T-cell (primary cell): ENCODE measurements around the gene PPP1CB. TPM values are rescaled to one million over a fixed set of nuclear protein-coding genes. Genes with fewer than 3 reads are reported as not detected.

ENCODE experiments used
- ATAC-seq, 4 experiments: fragments of 200-7000 bp in 3 of 4; fragments of 150-1000 bp in 1 of 4; cut with Tn5 transposase; replicated peaks in 1 of 4; 1 replicate in 3 of 4; 2 replicates in 1 of 4; pipeline ENCODE4 v1.10.0; 2021; ENCODE audit warnings: moderate library complexity in 3 of 4, mild to moderate bottlenecking in 2 of 4, moderate number of reproducible peaks in 1 of 4
- CTCF ChIA-PET, 2 donors: fragments of 300-600 bp; sonication (Branson Sonifier 250); formaldehyde crosslinking; loops; one replicate each; lab custom pipeline; 2022; ENCODE audit warnings: antibody characterized with exemption in 2 of 2; lab: Charles Lee
- POLR2A ChIA-PET, 2 donors: fragments of 300-600 bp; sonication (Branson Sonifier 250); formaldehyde crosslinking; loops; one replicate each; lab custom pipeline; 2022; ENCODE audit warnings: antibody characterized with exemption in 2 of 2; lab: Charles Lee
- DNase-seq, 35 experiments: peaks; one replicate each; pipeline versions ENCODE4 v3.0.0 to v3.0.0-alpha.2; 2013 to 2023
- H3K27ac ChIP-seq: one replicate; pipeline ENCODE4 v1.5.1; 2013; ENCODE audit warnings: low read length
- H3K27me3 ChIP-seq, 2 experiments: replicated peaks in 1 of 2; 1 replicate in 1 of 2; 2 replicates in 1 of 2; pipeline versions ENCODE4 v1.6.1 to v1.7.0; 2013; ENCODE audit warnings: low read length in 1 of 2, mixed read lengths in 1 of 2; ENCODE audit not compliant: control insufficient read depth in 2 of 2, insufficient read depth in 2 of 2; ENCODE audit errors: extremely low read depth in 1 of 2
- H3K36me3 ChIP-seq, 2 donors: 1 replicate in 1 of 2; 2 replicates in 1 of 2; pipeline versions ENCODE4 v1.6.1 to v1.7.0; 2013; ENCODE audit warnings: low read length in 1 of 2; ENCODE audit not compliant: control insufficient read depth in 2 of 2, insufficient read depth in 1 of 2; ENCODE audit errors: extremely low read depth in 1 of 2
- H3K4me1 ChIP-seq, 2 experiments: 1 replicate in 1 of 2; 2 replicates in 1 of 2; pipeline versions ENCODE4 v1.6.1 to v1.7.0; 2013; ENCODE audit warnings: low read length in 2 of 2, mixed read lengths in 1 of 2; ENCODE audit not compliant: insufficient read depth in 2 of 2, control insufficient read depth in 1 of 2; ENCODE audit errors: extremely low read depth in 1 of 2
- H3K4me3 ChIP-seq, 2 donors: 1 replicate in 1 of 2; 2 replicates in 1 of 2; pipeline versions ENCODE4 v1.5.1 to v1.7.0; 2013; ENCODE audit warnings: mild to moderate bottlenecking in 2 of 2, low read length in 1 of 2, moderate library complexity in 1 of 2; ENCODE audit not compliant: control insufficient read depth in 1 of 2; ENCODE audit errors: extremely low read depth in 1 of 2
- H3K9me3 ChIP-seq: 2 replicates; pipeline ENCODE4 v1.7.0; 2013
- H3K27ac Mint-ChIP-seq, 2 donors: one replicate each; pipeline ENCODE4 v1.8.0; 2020 to 2021; ENCODE audit warnings: mild to moderate bottlenecking in 2 of 2, mixed read lengths in 2 of 2
- H3K27me3 Mint-ChIP-seq, 2 donors: one replicate each; pipeline ENCODE4 v1.8.0; 2021 to 2022; ENCODE audit warnings: mixed read lengths in 2 of 2
- H3K36me3 Mint-ChIP-seq: one replicate; pipeline ENCODE4 v1.8.0; 2021; ENCODE audit warnings: mixed read lengths
- H3K4me1 Mint-ChIP-seq, 3 donors: one replicate each; pipeline ENCODE4 v1.8.0; 2020 to 2022; ENCODE audit warnings: mixed read lengths in 3 of 3, mild to moderate bottlenecking in 1 of 3
- H3K4me3 Mint-ChIP-seq, 3 donors: one replicate each; pipeline ENCODE4 v1.8.0; 2020 to 2022; ENCODE audit warnings: mild to moderate bottlenecking in 3 of 3, mixed read lengths in 3 of 3, moderate library complexity in 3 of 3
- H3K9me3 Mint-ChIP-seq, 3 donors: one replicate each; pipeline ENCODE4 v1.8.0; 2020 to 2022; ENCODE audit warnings: mixed read lengths in 3 of 3
- WGBS: methylation state at CpG from one replicate; pipeline ENCODE4 v1.1.5; 2013; ENCODE audit warnings: missing lambda C conversion rate; ENCODE audit not compliant: insufficient coverage; 5-methylcytosine and 5-hydroxymethylcytosine counted together
- total RNA-seq, 35 experiments: library from RNA in 6 of 35; stranded (reverse) in 6 of 35; fragments of 120-200 nt in 1 of 35; gene quantifications; one replicate each; pipeline versions ENCODE4 v1.2.1 to v1.2.4 and lab custom pipeline; 2013 to 2026

The PPP1CB gene
- total RNA-seq, 5 donors from 2014 or later (not counting 1 experiment from before 2014, with no cell fraction given) = 182 to 233 (median 190) TPM

DNA sequence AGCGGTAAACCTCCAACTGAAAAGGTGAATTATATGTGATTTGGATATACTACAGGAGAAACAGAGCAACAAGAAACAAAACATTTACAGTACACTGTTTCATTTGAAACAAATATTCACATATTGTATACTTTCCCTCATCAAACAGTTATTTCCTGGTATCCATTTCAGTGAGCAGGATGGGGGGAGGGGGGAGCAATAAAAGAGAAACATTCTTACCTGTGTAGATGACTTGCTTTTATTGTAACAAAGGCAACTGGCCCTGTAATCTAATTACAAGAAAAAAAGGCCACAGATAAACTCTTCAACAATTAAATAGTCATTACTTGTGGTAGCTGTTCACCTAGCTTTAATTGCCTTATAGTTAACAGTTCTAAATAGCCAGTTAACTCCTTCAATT, 3.9 kb upstream of the PPP1CB start:
- peak in 3 of 35 experiments; percentile 15 to 24 (median 23) for DNase-seq
- no peaks in the 10 kb centered on the region for H3K36me3 ChIP-seq
- POLR2A ChIA-PET = interaction anchor here (0.5 to 1.2 kb wide), 8 partner anchors 9 to 1337 kb away, joined by 3 to 6 read pairs (median 4); no protein-coding TSS in a partner anchor

DNA sequence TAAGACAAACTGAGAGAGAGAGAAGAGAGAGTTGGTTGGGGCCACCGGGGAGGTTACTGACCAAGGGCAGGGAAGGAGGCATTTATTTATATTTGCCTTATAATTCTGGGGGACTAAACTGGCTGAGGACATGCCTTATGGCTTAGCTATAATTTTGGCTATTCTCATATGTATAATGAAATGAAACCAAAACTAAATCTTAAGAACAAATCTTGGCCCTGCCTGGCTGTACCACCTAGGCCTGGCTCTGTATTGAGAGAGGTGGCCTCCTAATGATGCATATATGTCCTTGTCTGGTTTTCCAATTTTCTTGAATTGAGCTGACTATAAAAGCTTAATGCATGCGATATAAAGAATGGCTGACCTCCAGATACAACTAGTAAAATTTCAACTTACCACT, 3.5 kb upstream of the PPP1CB start:
- CTCF ChIA-PET = interaction anchor here in 1 of 2 donors (0.6 to 2.7 kb wide), 6 partner anchors 34 to 367 kb away, joined by 3 to 13 read pairs (median 5); no protein-coding TSS in a partner anchor
- H3K4me1 ChIP-seq = peaks cover 18 to 22% of the 10 kb centered on the region in 2 experiments
- no peaks in the 10 kb centered on the region for H3K36me3 Mint-ChIP-seq
- H3K4me3 ChIP-seq = no peak overlapping the region
- no peaks in the 10 kb centered on the region for H3K9me3 Mint-ChIP-seq
- peak in 1 of 35 experiments; percentile 36 for DNase-seq
- no peaks in the 10 kb centered on the region for H3K27me3 Mint-ChIP-seq
- no peaks in the 10 kb centered on the region for H3K36me3 ChIP-seq
- POLR2A ChIA-PET = interaction anchor here (0.5 to 1.2 kb wide), 7 partner anchors 10 to 1337 kb away, joined by 3 to 6 read pairs (median 4); no protein-coding TSS in a partner anchor
- WGBS = 80% methylated on average over 1 of the region's 2 CpGs
- H3K9me3 ChIP-seq = no peaks in the 10 kb centered on the region
- H3K4me3 Mint-ChIP-seq = peak overlapping the region; percentile 50 to 75 (median 59)
- H3K27me3 ChIP-seq = no peaks in the 10 kb centered on the region
- peak overlapping the region; percentile 90 for H3K27ac ChIP-seq
- no peak for ATAC-seq
- peak overlapping the region; percentile 86 to 97 for H3K27ac Mint-ChIP-seq
- peaks cover 36 to 49% (median 40%) of the 10 kb centered on the region in 3 donors for H3K4me1 Mint-ChIP-seq

More for the DNA sequence above, 3.9 kb upstream of the PPP1CB start:
- Histone ChIP-seq H3K4me1 (peaks cover 17 to 22% of the 10 kb centered on the region in 2 experiments), H3K4me3 (no peak overlapping the region), H3K27me3 (no peaks in the 10 kb centered on the region), H3K9me3 (no peaks in the 10 kb centered on the region), H3K27ac (peak overlapping the region; percentile 90)
- H3K27me3 Mint-ChIP-seq = no peaks in the 10 kb centered on the region
- no peaks in the 10 kb centered on the region for H3K9me3 Mint-ChIP-seq
- no peak for ATAC-seq
- no CpG with 5 or more reads among the region's 1 CpG for WGBS
- no peaks in the 10 kb centered on the region for H3K36me3 Mint-ChIP-seq
- peaks cover 36 to 44% (median 38%) of the 10 kb centered on the region in 3 donors for H3K4me1 Mint-ChIP-seq
- peak overlapping the region; percentile 86 to 97 for H3K27ac Mint-ChIP-seq
- H3K4me3 Mint-ChIP-seq = peak overlapping the region; percentile 50 to 75 (median 59)
- CTCF ChIA-PET = interaction anchor here in 1 of 2 donors (0.7 to 2.7 kb wide), 4 partner anchors 35 to 154 kb away, joined by 3 to 13 read pairs (median 6); no protein-coding TSS in a partner anchor

DNA sequence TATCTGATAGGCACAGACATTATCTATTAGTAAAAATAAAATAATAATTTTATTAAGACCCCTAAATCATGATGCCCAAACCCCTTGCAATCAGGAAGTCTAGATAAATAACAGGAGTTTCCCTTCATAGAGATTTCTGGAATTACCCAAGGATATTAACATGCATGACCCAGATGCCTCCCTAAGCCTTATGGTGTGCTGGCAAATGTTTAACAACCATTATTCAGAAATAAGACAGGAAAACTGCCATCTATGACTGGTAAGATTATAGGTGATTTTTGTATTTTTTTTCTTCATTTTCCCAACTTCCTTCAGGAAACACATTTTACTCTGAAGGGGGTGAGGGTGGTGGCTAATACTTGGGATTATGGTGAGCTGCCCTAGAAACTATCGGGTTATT, 2.7 kb upstream of the PPP1CB start:
- ATAC-seq = no peak
- Histone ChIP-seq H3K27me3 (no peaks in the 10 kb centered on the region), H3K36me3 (no peaks in the 10 kb centered on the region), H3K4me3 (no peak overlapping the region), H3K9me3 (no peaks in the 10 kb centered on the region), H3K27ac (peak overlapping the region; percentile 90), H3K4me1 (peaks cover 20 to 26% of the 10 kb centered on the region in 2 experiments)
- WGBS = no CpG with 5 or more reads among the region's 1 CpG
- no peaks in the 10 kb centered on the region for H3K36me3 Mint-ChIP-seq
- POLR2A ChIA-PET = interaction anchor here in 1 of 2 donors (1.2 kb wide), 1 partner anchor 12 kb away, joined by 4 read pairs; no protein-coding TSS in a partner anchor
- no peaks in the 10 kb centered on the region for H3K27me3 Mint-ChIP-seq
- H3K9me3 Mint-ChIP-seq = no peaks in the 10 kb centered on the region
- H3K27ac Mint-ChIP-seq = peak overlapping the region; percentile 92 to 97
- peaks cover 38 to 49% (median 43%) of the 10 kb centered on the region in 3 donors for H3K4me1 Mint-ChIP-seq
- CTCF ChIA-PET = interaction anchor here (0.6 to 2.7 kb wide), 4 partner anchors 136 to 155 kb away, joined by 3 to 13 read pairs (median 5); no protein-coding TSS in a partner anchor
- H3K4me3 Mint-ChIP-seq = peak overlapping the region in 1 of 3 donors; percentile 97
- no peak for DNase-seq

DNA sequence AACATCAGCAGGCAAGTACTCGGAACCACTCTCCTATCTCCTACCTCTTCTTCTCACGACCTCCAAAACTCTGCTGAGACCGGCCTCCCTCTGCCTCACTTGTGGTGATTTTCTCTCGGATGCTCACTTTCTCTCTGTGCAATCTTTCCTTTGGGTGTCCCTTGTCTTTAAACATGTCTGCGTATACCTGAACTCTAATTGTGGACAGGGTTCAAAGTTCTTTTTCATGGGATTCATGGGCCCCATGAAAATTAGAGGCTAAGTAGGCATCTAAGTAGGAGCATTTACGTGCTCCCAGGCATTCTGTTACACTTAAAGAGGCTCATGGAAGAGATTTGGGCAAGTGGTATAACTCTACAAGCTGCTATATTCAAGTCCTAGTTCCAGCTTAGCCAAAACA, 2.1 kb upstream of the PPP1CB start:
- DNase-seq = no peak
- Histone ChIP-seq H3K27me3 (no peaks in the 10 kb centered on the region), H3K9me3 (no peaks in the 10 kb centered on the region), H3K36me3 (no peaks in the 10 kb centered on the region), H3K27ac (peak overlapping the region; percentile 90), H3K4me1 (peaks cover 23 to 28% of the 10 kb centered on the region in 2 experiments), H3K4me3 (no peak overlapping the region)
- ATAC-seq = no peak
- Mint-ChIP-seq H3K4me1 (peaks cover 42 to 54% (median 49%) of the 10 kb centered on the region in 3 donors), H3K27me3 (no peaks in the 10 kb centered on the region), H3K9me3 (no peaks in the 10 kb centered on the region), H3K4me3 (peak overlapping the region; percentile 94 to 97 (median 95)), H3K27ac (peak overlapping the region; percentile 92 to 97), H3K36me3 (no peaks in the 10 kb centered on the region)
- POLR2A ChIA-PET = no interaction called here
- WGBS = 93% methylated on average over 4 of the region's 6 CpGs
- CTCF ChIA-PET = interaction anchor here (0.6 to 0.9 kb wide), 2 partner anchors 128 to 155 kb away, joined by 3 read pairs; no protein-coding TSS in a partner anchor

DNA sequence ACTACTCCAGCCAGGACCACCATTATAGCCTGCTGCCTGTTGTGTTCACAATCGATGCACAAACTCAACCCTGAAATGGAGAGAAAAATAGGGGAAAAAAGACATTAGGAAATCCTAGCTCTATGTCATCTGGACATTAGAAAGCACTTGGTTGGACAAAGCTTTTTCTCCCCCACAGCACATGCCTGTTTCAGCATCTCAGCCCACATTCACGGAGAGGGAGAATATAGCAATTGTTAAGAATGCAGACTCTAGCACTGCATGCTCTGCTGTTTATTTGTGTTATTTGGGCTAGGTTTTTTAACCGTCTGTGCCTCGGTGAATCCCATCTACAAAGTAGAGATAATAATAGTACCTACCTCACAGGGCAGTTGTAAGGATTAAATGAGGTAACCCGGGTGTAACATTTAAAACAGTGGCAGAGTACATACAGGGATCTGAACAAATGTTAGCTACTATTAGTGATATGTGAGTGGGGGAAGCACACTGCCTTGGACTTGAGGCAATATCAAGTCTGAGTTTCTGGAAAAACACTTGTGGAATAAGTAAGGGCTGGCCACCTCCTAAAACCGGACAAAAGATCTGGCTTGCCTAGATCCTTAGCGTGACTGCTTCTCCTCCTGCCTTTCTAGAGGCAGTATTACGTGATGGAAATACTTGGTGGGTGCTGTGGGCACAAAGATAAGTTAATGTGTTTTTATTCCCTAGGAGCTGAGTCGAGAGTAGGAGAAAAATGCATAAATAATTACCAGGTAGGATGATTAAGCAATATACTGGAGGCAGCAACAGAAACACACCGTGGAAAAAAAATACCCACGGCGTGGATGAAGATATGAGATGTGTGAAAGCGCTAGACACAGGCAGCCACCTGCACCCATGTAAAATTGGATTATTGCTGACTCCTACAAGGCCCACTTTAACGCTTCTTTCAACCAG, 1.0 kb upstream of the PPP1CB start:
- H3K4me1 Mint-ChIP-seq = peaks cover 53 to 65% (median 60%) of the 10 kb centered on the region in 3 donors
- peak overlapping the region; percentile 94 to 97 (median 95) for H3K4me3 Mint-ChIP-seq
- no peaks in the 10 kb centered on the region for H3K9me3 Mint-ChIP-seq
- Histone ChIP-seq H3K36me3 (no peaks in the 10 kb centered on the region), H3K4me1 (peaks cover 30 to 32% of the 10 kb centered on the region in 2 experiments), H3K9me3 (no peaks in the 10 kb centered on the region), H3K27me3 (no peaks in the 10 kb centered on the region), H3K27ac (peak overlapping the region; percentile 90), H3K4me3 (peak overlapping the region; percentile 53 to 83)
- peak overlapping the region; percentile 92 to 97 for H3K27ac Mint-ChIP-seq
- no peaks in the 10 kb centered on the region for H3K36me3 Mint-ChIP-seq
- ATAC-seq = peak in 2 of 4 experiments; percentile 1 to 2
- CTCF ChIA-PET = interaction anchor here (0.5 to 7.0 kb wide), 5 partner anchors 49 to 155 kb away, joined by 3 to 45 read pairs (median 3); no protein-coding TSS in a partner anchor
- DNase-seq = peak in 13 of 35 experiments; percentile 2 to 63 (median 12)
- WGBS = 0% methylated on average over 3 of the region's 14 CpGs
- no peaks in the 10 kb centered on the region for H3K27me3 Mint-ChIP-seq
- POLR2A ChIA-PET = interaction anchor here (0.5 to 2.7 kb wide), 6 partner anchors 9 to 156 kb away, joined by 3 to 16 read pairs (median 4); no protein-coding TSS in a partner anchor
